Putamen (tissue), 1 donor: ENCODE results near the gene SAMD4B.
"Not testable (repeated sequence)": the region's sequence is repeated elsewhere in the genome, so short reads cannot be mapped to it uniquely, and the experiment has no call there.

Experiments used
- DNase-seq: peaks from one replicate; pipeline ENCODE4 v3.0.0-alpha.2; 2016; ENCODE audit warnings: low spot score

The SAMD4B gene

GRCh38 chr19:39336483-39336882, 5.7 kb upstream of the SAMD4B start:
- DNase-seq = no peak

- no peak for DNase-seq
Measured at GRCh38 chr19:39339674-39340073, 2.5 kb upstream of the SAMD4B start.

- not testable (repeated sequence) for DNase-seq
Measured at GRCh38 chr19:39340156-39340555, 2.1 kb upstream of the SAMD4B start.

GRCh38 chr19:39341129-39341718, 997 bp upstream of the SAMD4B start:
- DNase-seq = no peak

GRCh38 chr19:39342647-39343305, 555 bp downstream of the SAMD4B start:
- DNase-seq = no peak

GRCh38 chr19:39345956-39346355, 3.7 kb downstream of the SAMD4B start:
- DNase-seq = no peak

GRCh38 chr19:39347332-39348164, 5.3 kb downstream of the SAMD4B start:
- no peak for DNase-seq

GRCh38 chr19:39349326-39349725, 7.1 kb downstream of the SAMD4B start:
- no peak for DNase-seq

GRCh38 chr19:39350156-39350555, 7.9 kb downstream of the SAMD4B start:
- no peak for DNase-seq

- no peak for DNase-seq
Measured at GRCh38 chr19:39351537-39352064, 9.4 kb downstream of the SAMD4B start.

GRCh38 chr19:39352381-39353255, 10.4 kb downstream of the SAMD4B start:
- no peak for DNase-seq

- DNase-seq = peak; percentile 57
Measured at GRCh38 chr19:39355253-39355652, 13.0 kb downstream of the SAMD4B start.

GRCh38 chr19:39356073-39356472, 13.9 kb downstream of the SAMD4B start:
- no peak for DNase-seq

GRCh38 chr19:39356647-39357046, 14.4 kb downstream of the SAMD4B start:
- DNase-seq = no peak

GRCh38 chr19:39359026-39359425, 16.8 kb downstream of the SAMD4B start:
- DNase-seq = no peak

- DNase-seq = no peak
Measured at GRCh38 chr19:39360599-39360998, 18.4 kb downstream of the SAMD4B start.

GRCh38 chr19:39362682-39363657, 20.7 kb downstream of the SAMD4B start:
- DNase-seq = no peak

GRCh38 chr19:39363901-39364457, 21.8 kb downstream of the SAMD4B start:
- peak; percentile 92 for DNase-seq

- DNase-seq = no peak
Measured at GRCh38 chr19:39365531-39365930, 23.3 kb downstream of the SAMD4B start.

- DNase-seq = no peak
Measured at GRCh38 chr19:39369200-39369599, 27.0 kb downstream of the SAMD4B start.
